GDM1 (cell line): ENCODE results near the gene PFN3.
A peak's percentile ranks its signal among the peaks of the same experiment; 100 is the strongest.

Source experiments
- DNase-seq: peaks from one replicate; lab custom pipeline; 2025; lab: John Stamatoyannopoulos, UW

Gene PFN3

DNA sequence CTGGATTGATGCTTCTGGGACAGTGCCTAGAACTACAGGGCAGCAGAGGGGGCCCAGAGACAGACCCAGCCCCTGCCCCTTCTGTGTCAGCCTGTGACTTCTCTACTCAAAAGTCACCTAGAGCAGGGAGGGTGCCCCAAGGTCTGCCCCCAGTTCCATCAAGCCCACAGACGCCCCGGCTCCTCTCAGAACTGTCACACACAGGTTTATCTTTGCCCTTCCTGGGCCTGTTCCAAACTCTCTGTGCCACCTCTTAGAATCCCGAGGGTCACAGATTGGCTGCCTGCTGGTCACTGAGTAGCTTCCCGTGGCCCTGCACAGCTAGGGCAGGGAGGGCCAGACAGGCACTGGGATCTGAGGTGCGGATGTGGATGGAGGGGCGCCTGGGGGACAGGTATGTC lies 41.0 kb downstream of the PFN3 start:
- no peak for DNase-seq

GRCh38 chr5:177358370-177358819 lies 42.1 kb downstream of the PFN3 start:
- no peak for DNase-seq

GRCh38 chr5:177357459-177358351 lies 42.8 kb downstream of the PFN3 start, which contains the start of gene RGS14:
Gene RGS14, plus strand, starts transcription at chr5:177357924. Its CDS starts 101 bp downstream, at chr5:177358025.
- DNase-seq: peak; percentile 89

DNA sequence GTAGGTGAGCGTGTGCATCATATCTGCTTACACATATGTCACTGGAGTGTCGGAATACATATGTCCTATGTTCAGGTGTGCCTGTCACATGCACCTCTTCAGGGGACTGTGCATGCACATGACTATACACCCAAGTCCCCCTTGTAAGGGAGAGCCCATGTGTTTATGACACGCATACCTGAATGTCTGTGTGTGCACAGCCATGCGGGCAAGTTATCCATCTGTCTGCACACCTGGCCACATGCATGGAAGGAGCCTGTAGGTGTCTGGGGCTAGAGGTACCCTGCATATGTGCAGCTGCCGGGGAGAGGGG lies 43.4 kb downstream of the PFN3 start:
- DNase-seq: no peak

DNA sequence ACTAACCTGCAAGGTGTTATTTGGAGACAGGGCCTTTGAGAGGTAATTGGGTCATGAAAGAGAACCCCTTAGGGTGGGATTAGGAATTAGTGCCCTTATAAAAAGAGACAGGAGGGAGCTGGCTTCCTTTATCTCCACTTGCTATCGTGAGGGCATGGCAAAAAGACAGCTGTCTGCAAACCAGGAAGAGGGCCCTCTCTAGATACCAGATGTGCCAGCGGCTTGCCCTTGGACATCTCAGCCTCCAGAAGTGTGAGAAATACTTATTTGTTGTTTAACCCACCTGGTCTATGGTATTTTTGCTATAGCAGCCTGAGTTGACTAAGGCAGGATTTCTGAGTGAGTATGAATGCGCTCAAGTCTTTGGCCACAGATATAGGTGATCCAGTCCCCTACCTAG lies 43.7 kb downstream of the PFN3 start:
- DNase-seq: no peak

GRCh38 chr5:177355868-177356168 lies 44.6 kb downstream of the PFN3 start:
- peak; percentile 41 for DNase-seq

- DNase-seq: no peak
Observed at GRCh38 chr5:177355162-177355867, 45.1 kb downstream of the PFN3 start.

- DNase-seq: no peak
Observed at GRCh38 chr5:177354711-177355110, 45.8 kb downstream of the PFN3 start.

DNA sequence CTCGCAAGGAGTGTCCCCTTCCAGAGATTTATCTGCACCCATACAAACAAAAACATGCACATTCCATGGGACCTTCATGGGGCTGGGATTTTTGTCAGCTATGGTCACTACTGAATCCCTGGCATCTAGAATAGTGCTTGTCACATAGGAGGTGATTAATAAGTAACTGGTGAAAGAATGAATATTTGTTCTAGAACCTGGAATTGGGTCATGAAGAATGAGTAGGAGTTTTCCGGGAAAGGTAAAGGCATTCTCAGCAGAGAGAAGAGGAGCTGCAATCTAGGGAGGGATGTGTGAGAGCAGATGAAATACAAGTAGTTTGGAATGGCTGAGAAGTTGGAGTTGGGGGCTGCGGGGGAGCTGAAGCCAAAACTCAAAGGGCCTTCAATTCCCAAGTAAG lies 46.2 kb downstream of the PFN3 start:
- no peak for DNase-seq

- no peak for DNase-seq
Observed at GRCh38 chr5:177353093-177353492, 47.4 kb downstream of the PFN3 start.

DNA sequence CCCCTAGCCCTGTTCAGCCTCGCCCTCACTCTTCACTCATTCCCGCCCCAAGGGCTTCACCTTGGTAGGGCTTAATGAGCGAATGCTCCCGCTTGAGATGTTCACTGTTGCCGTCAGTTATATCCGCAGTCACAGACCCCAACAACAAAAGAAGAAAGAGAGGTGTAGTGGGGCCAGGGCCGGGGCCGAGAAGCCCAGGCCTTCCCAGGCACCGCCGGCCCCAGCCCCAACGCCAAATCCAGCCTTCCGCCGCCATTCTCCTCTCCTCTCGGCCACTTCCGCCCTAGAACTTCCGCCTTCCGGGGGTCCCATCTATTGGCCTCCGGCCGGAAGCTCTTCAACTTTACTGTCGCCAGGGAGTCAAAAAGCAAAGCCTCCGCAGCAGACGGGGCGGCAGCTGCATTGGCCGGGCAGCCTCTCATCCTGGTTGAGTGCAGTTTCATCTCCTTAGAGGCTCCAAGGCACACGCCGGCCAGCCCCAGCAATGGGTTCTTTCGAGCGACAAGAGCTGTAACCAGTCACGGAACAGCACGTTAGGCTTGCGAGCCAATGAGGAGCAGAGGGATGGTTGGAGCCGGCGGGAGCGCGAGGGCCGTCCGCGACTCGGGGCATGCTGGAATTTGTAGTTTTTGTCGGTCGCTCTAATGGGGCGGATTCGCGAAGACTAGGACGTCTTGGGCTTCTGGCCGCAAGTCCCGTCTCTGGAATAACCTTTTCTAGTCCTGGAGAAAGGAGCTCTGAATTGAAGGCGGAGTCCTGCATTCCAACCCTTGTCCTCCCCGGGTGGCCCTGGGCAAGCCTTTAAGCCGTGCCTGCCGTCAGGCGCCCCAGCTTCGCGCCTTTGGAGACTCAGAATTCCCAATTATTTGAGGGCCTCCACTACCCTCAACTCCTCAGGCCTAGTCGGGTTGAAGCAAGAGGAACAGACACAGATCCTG lies 48.8 kb downstream of the PFN3 start, which contains the start of gene LMAN2:
Gene LMAN2, minus strand, starts transcription at position 277 of the 938 bp plus-strand sequence. Its CDS starts 21 bp downstream, at position 256.
- DNase-seq: peak; percentile 91

GRCh38 chr5:177350776-177351391 lies 49.6 kb downstream of the PFN3 start:
- no peak for DNase-seq
